B cell (primary cell): Measurements from ENCODE around the gene C1orf116.

Experiments used
- EZH2 ChIP-seq: IDR thresholded peaks from 2 replicates; pipeline ENCODE4 v1.6.1; 2012; ENCODE audit warnings: borderline replicate concordance, low read depth, mild to moderate bottlenecking, moderate library complexity, low read length; ENCODE audit not compliant: insufficient read depth, poor library complexity, severe bottlenecking
- TF ChIP-seq, protein P1 (sequence below): fragments of 200-600 bp; IDR thresholded peaks from one replicate; pipeline ENCODE4 v1.8.0; 2022; ENCODE audit warnings: antibody characterized with exemption, mild to moderate bottlenecking

DNA sequence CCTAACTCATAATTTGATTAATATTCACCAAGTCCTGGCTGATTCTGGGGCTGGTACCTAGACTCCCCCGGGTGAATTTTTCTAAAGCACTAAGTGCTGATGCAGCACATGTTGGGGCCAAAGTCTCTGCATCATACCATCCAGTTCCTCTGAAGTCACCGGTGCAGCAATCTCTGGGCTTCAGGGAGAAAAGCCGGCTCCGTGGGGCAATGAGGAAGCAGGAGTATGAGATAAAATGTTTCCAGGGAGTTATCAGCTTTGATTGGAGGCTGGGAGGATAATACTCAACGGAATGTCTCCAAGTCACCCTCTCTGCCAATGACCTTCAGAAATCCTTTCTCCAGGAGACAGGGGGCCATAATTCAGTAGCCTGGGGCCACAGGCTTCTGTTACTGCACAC is 63.5 kb downstream of the C1orf116 start:
- TF ChIP-seq, protein P1, sequence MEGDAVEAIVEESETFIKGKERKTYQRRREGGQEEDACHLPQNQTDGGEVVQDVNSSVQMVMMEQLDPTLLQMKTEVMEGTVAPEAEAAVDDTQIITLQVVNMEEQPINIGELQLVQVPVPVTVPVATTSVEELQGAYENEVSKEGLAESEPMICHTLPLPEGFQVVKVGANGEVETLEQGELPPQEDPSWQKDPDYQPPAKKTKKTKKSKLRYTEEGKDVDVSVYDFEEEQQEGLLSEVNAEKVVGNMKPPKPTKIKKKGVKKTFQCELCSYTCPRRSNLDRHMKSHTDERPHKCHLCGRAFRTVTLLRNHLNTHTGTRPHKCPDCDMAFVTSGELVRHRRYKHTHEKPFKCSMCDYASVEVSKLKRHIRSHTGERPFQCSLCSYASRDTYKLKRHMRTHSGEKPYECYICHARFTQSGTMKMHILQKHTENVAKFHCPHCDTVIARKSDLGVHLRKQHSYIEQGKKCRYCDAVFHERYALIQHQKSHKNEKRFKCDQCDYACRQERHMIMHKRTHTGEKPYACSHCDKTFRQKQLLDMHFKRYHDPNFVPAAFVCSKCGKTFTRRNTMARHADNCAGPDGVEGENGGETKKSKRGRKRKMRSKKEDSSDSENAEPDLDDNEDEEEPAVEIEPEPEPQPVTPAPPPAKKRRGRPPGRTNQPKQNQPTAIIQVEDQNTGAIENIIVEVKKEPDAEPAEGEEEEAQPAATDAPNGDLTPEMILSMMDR, result no peak
- no peak for TF ChIP-seq EZH2
